PC-3 (cell line): ENCODE measurements around the gene STX11. TPM values are rescaled to one million over a fixed set of nuclear protein-coding genes. Genes with fewer than 3 reads are reported as not detected.

Experiments
- ATAC-seq: fragments of 200-7000 bp; cut with Tn5 transposase; 2 replicates; pipeline ENCODE4 v1.9.1; 2020; ENCODE audit warnings: mild to moderate bottlenecking, moderate library complexity
- BruUV-seq: library from RNA; stranded (reverse); fragments of 400-500 nt; replicated peaks from 2 replicates; lab custom pipeline; 2021; lab: Mats Ljungman, UMichigan
- CTCF ChIA-PET: fragments of 300-600 bp; sonication (Branson Sonifier 250); formaldehyde crosslinking; loops from one replicate; lab custom pipeline; 2022; ENCODE audit warnings: antibody characterized with exemption; lab: Charles Lee
- POLR2A ChIA-PET: fragments of 300-600 bp; sonication (Branson Sonifier 250); formaldehyde crosslinking; loops from one replicate; lab custom pipeline; 2022; ENCODE audit warnings: antibody characterized with exemption; ENCODE audit not compliant: unreplicated experiment; lab: Charles Lee
- DNase-seq: peaks from one replicate; pipeline ENCODE4 v3.0.0-alpha.2; 2015
- H2AFZ ChIP-seq: fragments of 300-600 bp; sonication (generic); 2 replicates; pipeline ENCODE4 v1.6.0; 2016; ENCODE audit warnings: antibody characterized with exemption, low read length
- H3F3A ChIP-seq: fragments of 300-600 bp; sonication (generic); one replicate; pipeline ENCODE4 v1.6.0; 2017; ENCODE audit warnings: antibody characterized with exemption, low read length, control low read depth, mild to moderate bottlenecking; ENCODE audit not compliant: unreplicated experiment
- H3K27ac ChIP-seq: fragments of 300-600 bp; sonication (generic); 2 replicates; pipeline ENCODE4 v1.5.1; 2016; ENCODE audit warnings: mild to moderate bottlenecking, low read length
- H3K27me3 ChIP-seq: fragments of 300-600 bp; sonication (generic); 2 replicates; pipeline ENCODE4 v1.6.1; 2016; ENCODE audit warnings: low read length, mixed read lengths
- H3K36me3 ChIP-seq: fragments of 300-600 bp; sonication (generic); 2 replicates; pipeline ENCODE4 v1.6.1; 2016; ENCODE audit warnings: low read depth, mixed run types, low read length, mixed read lengths
- H3K4me1 ChIP-seq: fragments of 300-600 bp; sonication (generic); 2 replicates; pipeline ENCODE4 v1.5.1; 2016; ENCODE audit warnings: low read length; ENCODE audit not compliant: insufficient read depth
- H3K4me2 ChIP-seq: fragments of 300-600 bp; sonication (generic); 2 replicates; pipeline ENCODE4 v1.6.0; 2016; ENCODE audit warnings: low read length
- H3K4me3 ChIP-seq: fragments of 300-600 bp; sonication (generic); 2 replicates; pipeline ENCODE4 v1.5.1; 2016; ENCODE audit warnings: mild to moderate bottlenecking, low read length, mixed read lengths
- H3K79me2 ChIP-seq: fragments of 300-600 bp; sonication (generic); 2 replicates; pipeline ENCODE4 v1.6.1; 2017; ENCODE audit warnings: low read length, mixed read lengths
- H3K9ac ChIP-seq: fragments of 300-600 bp; sonication (generic); 2 replicates; pipeline ENCODE4 v1.6.0; 2016; ENCODE audit warnings: mild to moderate bottlenecking, low read length
- H3K9me2 ChIP-seq: fragments of 300-600 bp; sonication (generic); replicated peaks from 2 replicates; pipeline ENCODE4 v1.6.1; 2016; ENCODE audit warnings: mixed run types, low read length, mixed read lengths
- H3K9me3 ChIP-seq: fragments of 300-600 bp; sonication (generic); 2 replicates; pipeline ENCODE4 v1.6.1; 2016; ENCODE audit warnings: low read length, mixed read lengths
- H4K20me1 ChIP-seq: fragments of 300-600 bp; sonication (generic); 2 replicates; pipeline ENCODE4 v1.6.1; 2016; ENCODE audit warnings: low read length, mixed read lengths
- CTCF ChIP-seq: fragments of 300-600 bp; sonication (generic); conservative IDR thresholded peaks from 2 replicates; pipeline ENCODE4 v1.5.1; 2017; ENCODE audit warnings: antibody characterized with exemption, low read depth, mild to moderate bottlenecking, low read length
- EZH2 ChIP-seq: fragments of 300-600 bp; sonication (generic); IDR thresholded peaks from one replicate; pipeline ENCODE4 v1.6.1; 2017; ENCODE audit warnings: antibody characterized with exemption, mild to moderate bottlenecking, low read length; ENCODE audit not compliant: unreplicated experiment
- EZH2phosphoT487 ChIP-seq: fragments of 300-600 bp; sonication (generic); IDR thresholded peaks from 2 replicates; pipeline ENCODE4 v1.6.1; 2018; ENCODE audit warnings: mild to moderate bottlenecking, antibody characterized with exemption, low read length, borderline replicate concordance
- intact Hi-C: fragments of 100-400 bp; cut with micrococcal nuclease; formaldehyde crosslinking; loops from 2 replicates; pipeline ENCODE4 v1.9.0; 2023
- total RNA-seq: library from RNA; depleted of rRNA; stranded (reverse); fragments of >200 nt; gene quantifications from 2 replicates; pipeline ENCODE4 v1.2.3, GENCODE V29; 2014

Gene STX11
- total RNA-seq, 1 experiment from 2014 or later = 1.5 TPM

GRCh38 chr6:144158133-144158532, 7.8 kb downstream of the STX11 start:
- no peak for TF ChIP-seq EZH2phosphoT487
- no peak for TF ChIP-seq EZH2
- TF ChIP-seq CTCF = no peak
- H3K36me3 ChIP-seq = no peaks in the 10 kb centered on the region
- H3K4me1 ChIP-seq = peaks cover 11% of the 10 kb centered on the region
- POLR2A ChIA-PET = no interaction called here
- no peaks in the 10 kb centered on the region for H3K9me2 ChIP-seq
- no peak overlapping the region for H3K9ac ChIP-seq
- H3K4me3 ChIP-seq = no peak overlapping the region
- no peaks in the 10 kb centered on the region for H3K9me3 ChIP-seq
- no peak overlapping the region for H3K27ac ChIP-seq
- no peaks in the 10 kb centered on the region for H3K79me2 ChIP-seq
- intact Hi-C loops = no loop called here
- no peak overlapping the region for H2AFZ ChIP-seq
- H3K27me3 ChIP-seq = no peaks in the 10 kb centered on the region
- no peaks in the 10 kb centered on the region for H3F3A ChIP-seq
- BruUV-seq = no TSS peak
- peak; percentile 68 for ATAC-seq
- DNase-seq = peak; percentile 67
- H4K20me1 ChIP-seq = no peaks in the 10 kb centered on the region
- CTCF ChIA-PET = no interaction called here
- no peak overlapping the region for H3K4me2 ChIP-seq

- Histone ChIP-seq H3K27ac (no peak overlapping the region), H3K79me2 (no peaks in the 10 kb centered on the region), H3K36me3 (no peaks in the 10 kb centered on the region), H3F3A (no peaks in the 10 kb centered on the region), H3K27me3 (no peaks in the 10 kb centered on the region), H3K4me2 (no peak overlapping the region), H3K4me3 (no peak overlapping the region), H3K9me3 (no peaks in the 10 kb centered on the region), H2AFZ (no peak overlapping the region), H3K9me2 (no peaks in the 10 kb centered on the region), H3K9ac (no peak overlapping the region), H4K20me1 (no peaks in the 10 kb centered on the region), H3K4me1 (peaks cover 11% of the 10 kb centered on the region)
- intact Hi-C loops = no loop called here
- ATAC-seq (no peak), DNase-seq (no peak)
- TF ChIP-seq CTCF (no peak), EZH2 (no peak), EZH2phosphoT487 (no peak)
- ChIA-PET CTCF (no interaction called here), POLR2A (no interaction called here)
- BruUV-seq = no TSS peak
These were observed 8.9 kb downstream of the STX11 start for GRCh38 chr6:144159223-144159622.

GRCh38 chr6:144159742-144160141, 9.4 kb downstream of the STX11 start:
- H3K9me2 ChIP-seq = no peaks in the 10 kb centered on the region
- no peak for DNase-seq
- H3K4me3 ChIP-seq = no peak overlapping the region
- TF ChIP-seq EZH2phosphoT487 = no peak
- no peak for TF ChIP-seq CTCF
- no peak for TF ChIP-seq EZH2
- H3K27ac ChIP-seq = no peak overlapping the region
- no TSS peak for BruUV-seq
- H3K4me1 ChIP-seq = peaks cover 11% of the 10 kb centered on the region
- ChIA-PET CTCF (no interaction called here), POLR2A (no interaction called here)
- H4K20me1 ChIP-seq = no peaks in the 10 kb centered on the region
- H3F3A ChIP-seq = no peaks in the 10 kb centered on the region
- no peak for ATAC-seq
- no peak overlapping the region for H2AFZ ChIP-seq
- no peak overlapping the region for H3K4me2 ChIP-seq
- intact Hi-C loops = no loop called here
- no peaks in the 10 kb centered on the region for H3K36me3 ChIP-seq
- no peaks in the 10 kb centered on the region for H3K79me2 ChIP-seq
- no peaks in the 10 kb centered on the region for H3K9me3 ChIP-seq
- no peaks in the 10 kb centered on the region for H3K27me3 ChIP-seq
- H3K9ac ChIP-seq = no peak overlapping the region
